Superior temporal gyrus (tissue), 1 donor: Measurements from ENCODE around the gene SLC17A3.
A peak's percentile ranks its signal among the peaks of the same experiment; 100 is the strongest.

Experiments used
- DNase-seq: peaks from one replicate; pipeline ENCODE4 v3.0.0-alpha.2; 2016; ENCODE audit errors: extremely low spot score

The SLC17A3 gene

GRCh38 chr6:25889877-25890853, 16.1 kb upstream of the SLC17A3 start:
- peak; percentile 85 for DNase-seq

DNA sequence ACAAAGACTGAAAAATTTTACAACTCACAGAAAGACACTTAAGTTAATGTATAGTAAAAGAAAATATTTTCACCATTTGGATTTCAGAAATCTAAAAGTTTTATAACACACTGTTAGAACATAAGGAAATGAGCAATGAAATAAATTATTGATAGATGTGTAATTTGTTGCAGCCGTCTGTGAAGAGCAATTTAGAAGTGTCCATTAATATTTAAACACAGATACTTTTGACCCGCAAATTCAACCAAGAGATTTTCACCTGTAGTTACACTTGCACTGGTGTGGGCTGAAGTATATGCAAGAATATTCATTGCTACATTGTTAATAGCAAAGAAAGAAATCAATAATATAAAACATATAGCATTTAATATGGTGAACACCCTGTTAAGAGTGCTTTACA, 14.6 kb upstream of the SLC17A3 start:
- no peak for DNase-seq

- no peak for DNase-seq
These were observed 12.0 kb upstream of the SLC17A3 start for GRCh38 chr6:25886066-25886465.

DNA sequence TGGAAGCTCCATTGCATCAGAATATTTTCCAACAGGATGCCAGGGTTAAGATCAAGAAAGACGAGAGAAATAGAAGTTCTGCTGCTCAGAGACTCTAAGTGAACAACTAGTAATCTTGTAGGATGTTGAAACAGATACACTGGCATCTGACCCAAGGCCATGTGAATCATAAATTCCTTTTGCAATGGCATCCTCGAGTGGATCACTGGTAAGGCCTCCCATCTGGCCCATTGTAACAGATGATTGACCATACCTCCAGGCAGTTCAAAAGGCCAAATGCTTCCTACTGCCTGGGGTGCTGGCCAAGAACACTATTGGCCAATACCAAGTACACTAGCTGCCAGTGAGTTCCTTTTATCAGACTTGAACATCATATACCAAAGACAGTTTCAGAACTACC, 9.9 kb upstream of the SLC17A3 start:
- DNase-seq = no peak

DNA sequence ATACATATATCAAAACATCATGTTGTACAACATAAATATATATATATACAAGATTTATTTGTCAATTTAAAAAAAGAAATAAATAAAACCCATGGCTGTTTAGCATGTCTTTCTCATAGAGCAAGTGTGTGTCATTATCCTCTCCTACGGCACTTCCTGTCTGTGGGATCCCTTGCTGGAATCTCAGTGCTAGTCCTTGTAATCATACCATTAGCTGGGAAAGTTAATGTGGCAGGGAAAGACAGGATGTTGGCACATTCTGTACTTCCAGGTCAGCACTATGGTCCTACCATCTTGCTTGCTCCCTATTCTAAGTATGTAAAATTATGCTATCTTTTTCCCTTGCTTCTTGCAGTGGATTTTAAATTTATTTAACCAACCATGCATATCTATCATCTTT, 9.5 kb upstream of the SLC17A3 start:
- no peak for DNase-seq

- DNase-seq = no peak
These were observed 8.0 kb upstream of the SLC17A3 start for GRCh38 chr6:25882051-25882496.

DNA sequence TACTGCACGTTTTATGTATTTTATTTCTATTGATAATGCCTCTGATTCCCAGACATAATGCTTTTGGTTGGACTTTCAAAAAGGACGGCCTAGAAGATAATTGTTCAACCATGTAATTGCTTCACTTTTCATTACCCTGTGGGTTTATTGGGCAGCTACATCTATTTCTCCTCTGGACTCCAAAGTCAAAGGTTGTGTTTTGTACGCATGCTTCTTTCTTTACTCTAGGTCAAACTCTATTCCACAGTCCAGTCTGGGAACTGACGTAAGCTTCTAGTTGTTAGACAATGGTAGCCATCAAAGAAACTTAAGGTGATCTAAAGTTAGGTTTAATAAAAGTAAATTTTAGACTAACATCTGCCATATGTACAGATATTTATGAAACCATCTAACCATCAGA, 6.6 kb upstream of the SLC17A3 start:
- no peak for DNase-seq

DNA sequence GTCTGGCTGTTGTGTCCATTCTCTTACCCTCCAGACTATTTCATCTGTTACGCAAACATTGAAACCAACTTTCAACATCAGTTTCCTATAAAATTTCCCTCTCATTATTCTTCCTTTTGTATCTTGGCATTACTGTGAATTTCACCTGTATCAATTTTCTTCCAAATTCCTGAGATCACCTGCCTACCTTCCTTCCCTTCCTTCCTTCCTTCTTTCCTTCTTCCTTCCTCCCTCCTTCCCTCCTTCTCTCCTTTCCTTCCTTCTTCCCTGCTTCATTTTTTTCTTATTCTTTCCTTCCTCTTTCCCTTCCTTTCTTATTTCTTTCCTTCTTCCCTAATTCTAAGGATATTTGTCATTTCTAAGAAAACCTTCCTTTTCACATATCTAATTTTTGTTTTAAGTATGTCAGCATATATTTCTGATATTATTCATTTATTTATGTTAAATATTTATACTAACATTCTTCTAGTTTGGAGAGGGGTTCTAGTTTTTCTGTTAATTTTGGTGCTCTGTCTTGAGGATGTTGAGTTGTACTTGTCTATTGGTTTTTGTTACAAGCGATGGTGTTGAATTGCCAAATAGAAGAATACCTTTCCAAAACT, 4.8 kb upstream of the SLC17A3 start:
- DNase-seq = no peak

GRCh38 chr6:25875926-25876602, 2.0 kb upstream of the SLC17A3 start:
- DNase-seq = no peak

- DNase-seq = no peak
These were observed 1.5 kb upstream of the SLC17A3 start for GRCh38 chr6:25875563-25875905.

DNA sequence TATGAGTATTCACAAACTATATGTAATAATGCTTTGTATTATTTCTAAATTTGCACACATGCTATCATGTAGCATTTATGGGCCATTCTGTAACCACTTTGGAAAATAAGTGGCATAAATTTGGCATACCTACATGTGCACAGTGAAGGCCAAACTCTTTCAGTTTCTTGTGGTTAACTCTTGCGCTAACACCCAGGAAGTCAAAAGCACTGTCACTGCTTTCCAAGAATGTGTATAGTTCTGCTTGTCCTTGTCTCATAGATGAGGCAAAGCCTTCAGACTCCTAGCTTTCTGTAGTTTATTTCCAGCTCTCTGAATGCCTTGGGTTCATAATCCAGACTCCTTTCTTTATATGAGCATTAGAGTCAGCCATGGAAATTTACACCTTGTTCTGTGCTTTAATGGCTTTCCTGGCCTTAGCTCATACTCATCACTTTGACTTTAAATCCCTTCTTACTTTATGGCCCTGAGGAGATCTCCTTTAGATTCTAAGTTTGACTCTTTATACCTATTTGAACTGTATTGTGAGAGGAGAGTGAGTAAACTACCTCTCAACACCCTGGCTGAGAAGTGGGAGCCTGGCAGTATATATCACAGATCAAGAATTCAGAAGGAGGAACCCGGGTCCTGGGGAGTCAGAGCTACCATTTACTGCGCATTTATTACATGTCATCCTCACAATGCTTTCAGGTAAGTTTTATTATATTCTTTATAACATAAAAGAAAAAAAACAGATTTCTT, 949 bp upstream of the SLC17A3 start:
- no peak for DNase-seq

DNA sequence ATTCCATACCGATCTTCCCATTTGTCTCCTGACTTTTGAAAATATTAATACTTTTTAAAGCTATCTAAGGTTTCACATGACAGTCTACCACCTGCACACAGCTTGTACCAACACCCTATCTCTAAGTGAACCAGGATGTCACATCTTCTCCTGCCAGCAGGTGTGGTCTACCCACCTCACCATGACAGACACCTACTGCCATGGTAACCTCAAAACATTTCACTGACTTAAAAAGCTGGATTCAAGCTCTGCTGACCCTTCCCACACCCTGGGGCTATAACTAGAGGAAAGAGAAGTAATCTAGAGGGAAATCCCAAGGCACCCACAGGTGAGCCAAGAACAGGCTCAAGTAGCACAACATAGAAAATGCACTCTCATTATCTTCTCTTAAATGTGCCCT, 1.2 kb downstream of the SLC17A3 start:
- no peak for DNase-seq

DNA sequence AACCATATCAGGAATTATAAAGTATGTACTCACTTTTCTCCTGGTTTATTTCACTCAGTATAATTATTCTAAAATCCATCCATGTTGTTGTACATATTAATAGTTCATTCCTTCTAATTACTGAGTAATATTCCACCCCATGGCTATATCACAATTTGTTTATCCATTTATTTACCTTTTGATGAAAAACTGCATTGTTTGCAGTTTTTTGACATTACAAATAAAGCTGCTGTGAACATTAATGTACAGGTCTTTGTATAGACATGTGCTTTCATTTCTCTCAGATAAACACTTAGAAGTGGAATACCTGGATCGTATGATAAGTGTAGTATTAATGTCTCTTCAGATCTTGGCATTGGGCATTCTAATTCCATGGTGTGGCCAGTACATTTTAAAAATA, 4.2 kb downstream of the SLC17A3 start:
- DNase-seq = no peak

DNA sequence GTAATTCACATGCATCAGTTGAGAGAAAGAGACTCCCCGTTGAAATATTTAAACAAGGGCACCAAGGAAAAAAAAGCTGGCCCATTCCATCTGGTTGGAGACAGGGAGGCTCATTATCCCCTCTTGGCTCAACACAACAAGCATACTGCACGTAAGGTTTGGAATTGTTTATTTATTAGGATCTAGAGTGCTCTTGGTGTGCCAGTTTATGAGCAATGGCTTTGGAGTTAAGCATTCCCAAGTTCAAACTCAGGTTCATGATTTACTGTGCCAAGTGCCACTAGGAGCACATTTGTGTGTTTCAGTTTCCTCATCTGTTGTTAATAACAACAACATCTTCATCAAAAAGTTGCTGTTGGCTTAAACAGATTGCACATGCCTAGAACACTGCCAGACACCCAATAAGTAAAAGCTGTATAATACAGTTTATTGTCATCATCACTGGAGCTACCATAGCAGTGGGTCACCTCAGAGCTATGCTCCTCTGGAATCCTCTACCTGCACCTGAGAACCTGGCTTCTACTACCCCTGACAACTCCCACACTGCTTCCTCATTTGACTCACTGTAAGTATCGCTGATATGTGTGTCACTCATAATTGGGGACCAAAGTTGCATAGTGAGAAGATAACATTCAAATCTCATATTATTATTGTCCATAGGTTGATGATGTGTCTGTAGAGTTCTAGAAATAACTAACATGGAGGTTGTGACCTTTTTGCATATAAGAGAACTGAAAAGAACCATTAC, 5.4 kb downstream of the SLC17A3 start:
- DNase-seq = no peak

DNA sequence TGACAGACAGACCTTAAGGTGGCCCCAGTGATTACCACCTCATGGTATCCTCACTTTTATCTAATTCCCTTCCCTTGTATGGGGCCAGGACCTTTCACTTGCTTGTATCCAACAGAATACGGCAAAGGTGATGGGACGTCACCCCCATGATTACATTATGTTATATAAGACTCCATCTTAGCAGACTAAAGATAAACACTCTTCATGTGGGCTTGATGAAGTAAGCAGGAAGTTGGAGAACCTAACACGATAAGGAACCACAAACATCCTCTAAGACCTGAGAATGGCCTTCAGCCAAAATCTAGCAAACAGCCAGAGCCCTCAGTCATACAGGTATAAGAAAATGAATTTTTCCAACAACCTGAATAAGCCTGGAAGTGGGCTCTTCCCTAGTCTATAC, 8.0 kb downstream of the SLC17A3 start:
- DNase-seq = no peak

GRCh38 chr6:25863360-25863759, 10.7 kb downstream of the SLC17A3 start:
- no peak for DNase-seq

DNA sequence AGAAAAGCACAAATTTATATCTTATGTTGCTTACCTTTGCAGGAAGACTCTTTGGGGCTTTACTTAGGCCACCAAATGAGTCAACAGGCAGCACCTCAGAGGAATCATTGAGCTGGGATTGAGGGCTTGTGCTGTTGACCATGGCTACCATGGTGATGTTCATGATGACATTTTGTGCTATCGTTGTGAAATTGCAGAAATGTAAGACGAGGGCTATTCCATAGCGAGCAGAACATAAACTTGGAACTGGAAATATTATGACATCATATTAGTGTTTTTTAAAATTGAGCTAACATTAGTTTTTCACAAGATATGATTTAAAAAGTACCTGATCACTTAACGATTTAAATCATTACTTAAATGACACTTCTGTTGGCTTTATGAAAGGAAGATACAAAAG, 11.8 kb downstream of the SLC17A3 start:
- no peak for DNase-seq

- DNase-seq = no peak
These were observed 21.3 kb downstream of the SLC17A3 start for GRCh38 chr6:25852756-25853155.

- no peak for DNase-seq
These were observed 22.1 kb downstream of the SLC17A3 start for GRCh38 chr6:25851961-25852360.

DNA sequence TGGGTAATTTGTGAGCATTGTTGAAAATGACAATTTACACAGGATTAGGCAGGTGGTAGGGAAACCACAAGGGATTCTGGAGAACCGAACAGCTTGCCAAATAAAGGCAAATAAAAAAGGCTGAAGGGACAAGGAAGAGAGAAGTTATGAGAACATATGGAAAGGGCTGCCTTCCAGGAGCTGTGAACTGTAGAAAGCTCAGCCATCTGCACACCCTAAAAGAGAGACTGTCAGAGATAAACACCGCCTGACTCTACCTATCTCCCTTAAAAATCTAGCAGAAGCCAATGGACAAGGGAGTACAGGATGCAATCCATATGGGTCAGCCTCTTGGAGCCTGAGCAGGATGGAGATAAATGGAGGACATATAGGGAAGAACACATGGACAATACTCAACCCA, 29.5 kb downstream of the SLC17A3 start:
- DNase-seq = peak; percentile 12

DNA sequence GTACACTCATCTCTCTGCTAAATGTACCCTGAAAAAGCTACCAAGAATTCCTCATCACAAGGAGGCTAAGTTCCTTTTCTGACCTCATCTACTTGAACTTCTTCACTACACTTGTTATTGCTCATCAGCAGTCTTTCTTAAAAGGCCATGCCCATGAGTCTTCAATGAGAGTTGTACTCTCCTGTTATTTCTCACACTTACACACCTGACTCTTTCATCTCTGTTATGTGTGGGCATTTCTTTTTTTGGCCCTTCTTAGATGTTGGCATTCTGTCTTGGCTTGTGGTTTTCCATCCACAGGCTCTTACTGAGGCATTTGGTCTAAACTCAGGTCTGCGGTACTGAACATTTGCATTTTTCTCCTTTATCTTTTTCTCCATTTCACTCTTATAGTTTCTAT, 31.5 kb downstream of the SLC17A3 start:
- no peak for DNase-seq
